Measurements from ENCODE around the gene ZNF687.

ZNF687 gene

DNA sequence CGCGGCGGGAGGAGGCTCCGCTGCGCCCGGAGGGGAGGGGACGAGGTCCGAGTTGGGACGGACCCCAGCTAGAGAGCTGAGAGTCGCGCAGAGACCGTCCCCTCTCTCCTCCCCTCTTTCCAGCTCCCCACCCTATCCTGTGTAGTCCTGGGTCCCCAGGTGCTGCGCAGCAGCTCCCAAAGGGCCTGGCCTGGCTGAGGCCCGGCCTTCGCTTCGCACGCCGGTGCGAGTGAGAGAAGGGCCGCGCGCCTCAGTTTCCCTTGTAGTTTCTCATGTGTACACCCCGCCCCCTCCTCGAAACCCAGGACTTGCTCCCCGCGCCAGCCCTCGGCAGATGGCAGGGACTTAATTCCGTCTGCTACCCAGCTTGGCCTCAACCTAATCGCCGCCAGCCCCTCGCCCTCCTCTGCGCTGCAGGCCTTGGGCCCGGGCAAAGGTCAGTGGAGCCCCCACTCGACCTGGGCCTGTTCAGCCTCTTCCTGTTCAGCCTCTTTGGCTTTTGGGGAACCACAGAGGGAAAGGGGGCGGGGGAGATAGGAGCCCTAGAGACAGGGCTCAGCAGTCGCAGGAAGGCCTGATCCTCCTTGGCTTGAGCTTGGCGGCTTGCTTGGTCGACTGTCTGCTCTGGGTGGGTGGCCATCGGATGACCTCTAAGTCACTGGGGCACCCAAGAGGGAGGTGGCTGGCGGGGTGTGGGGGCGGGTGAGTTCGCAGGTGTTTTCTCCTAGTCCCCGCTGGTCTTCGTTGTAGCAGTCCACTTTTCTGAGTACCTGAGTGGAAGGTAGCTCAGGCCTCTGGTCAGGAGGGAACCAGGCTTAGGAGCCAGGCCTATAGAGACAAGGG, 1.0 kb downstream of the ZNF687 start:
- peak; percentile 66 for DNase-seq

- DNase-seq = no peak
Observed at GRCh38 chr1:151284013-151284577, 2.0 kb downstream of the ZNF687 start.

DNA sequence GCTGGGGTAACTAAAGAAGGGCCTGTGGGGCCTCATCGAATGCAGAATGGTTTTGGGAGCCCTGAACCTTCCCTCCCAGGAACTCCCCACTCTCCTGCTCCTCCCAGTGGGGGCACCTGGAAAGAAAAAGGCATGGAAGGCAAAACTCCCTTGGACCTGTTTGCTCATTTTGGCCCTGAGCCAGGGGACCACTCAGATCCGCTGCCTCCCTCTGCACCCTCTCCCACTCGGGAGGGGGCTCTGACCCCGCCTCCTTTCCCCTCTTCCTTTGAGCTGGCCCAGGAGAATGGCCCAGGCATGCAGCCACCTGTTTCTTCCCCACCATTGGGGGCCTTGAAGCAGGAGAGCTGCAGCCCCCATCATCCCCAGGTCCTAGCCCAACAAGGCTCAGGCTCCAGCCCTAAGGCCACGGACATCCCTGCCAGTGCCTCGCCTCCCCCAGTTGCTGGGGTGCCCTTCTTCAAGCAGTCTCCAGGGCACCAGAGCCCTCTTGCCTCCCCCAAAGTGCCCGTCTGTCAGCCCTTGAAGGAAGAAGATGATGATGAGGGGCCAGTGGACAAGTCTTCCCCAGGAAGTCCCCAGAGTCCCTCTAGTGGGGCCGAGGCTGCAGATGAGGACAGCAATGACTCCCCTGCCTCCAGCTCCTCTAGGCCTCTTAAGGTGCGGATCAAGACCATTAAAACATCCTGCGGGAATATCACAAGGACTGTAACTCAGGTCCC, 4.7 kb downstream of the ZNF687 start:
- no peak for DNase-seq

- no peak for DNase-seq
Observed at GRCh38 chr1:151287341-151287699, 5.2 kb downstream of the ZNF687 start.

DNA sequence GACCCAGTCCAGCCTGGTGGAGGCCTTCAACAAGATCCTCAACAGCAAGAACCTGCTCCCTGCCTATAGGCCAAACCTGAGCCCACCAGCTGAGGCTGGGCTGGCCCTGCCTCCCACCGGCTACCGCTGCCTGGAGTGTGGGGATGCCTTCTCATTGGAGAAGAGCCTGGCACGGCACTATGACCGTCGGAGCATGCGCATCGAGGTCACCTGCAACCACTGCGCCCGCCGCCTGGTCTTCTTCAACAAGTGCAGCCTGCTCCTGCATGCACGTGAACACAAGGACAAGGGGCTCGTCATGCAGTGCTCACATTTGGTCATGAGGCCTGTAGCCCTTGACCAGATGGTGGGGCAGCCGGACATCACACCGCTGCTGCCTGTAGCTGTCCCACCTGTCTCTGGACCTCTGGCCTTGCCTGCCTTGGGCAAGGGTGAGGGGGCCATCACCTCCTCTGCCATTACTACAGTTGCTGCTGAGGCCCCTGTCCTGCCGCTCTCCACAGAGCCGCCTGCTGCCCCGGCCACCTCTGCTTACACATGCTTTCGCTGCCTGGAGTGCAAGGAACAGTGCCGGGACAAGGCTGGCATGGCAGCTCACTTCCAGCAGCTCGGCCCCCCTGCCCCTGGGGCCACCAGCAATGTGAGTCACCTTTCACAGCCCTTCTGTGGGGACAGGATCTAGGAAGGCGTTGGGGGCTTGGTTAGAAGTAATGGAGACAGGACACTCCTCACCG, 5.8 kb downstream of the ZNF687 start:
- DNase-seq = no peak

GRCh38 chr1:151288502-151288901, 6.4 kb downstream of the ZNF687 start:
- DNase-seq = no peak

GRCh38 chr1:151289080-151289935, 7.2 kb downstream of the ZNF687 start:
- no peak for DNase-seq

DNA sequence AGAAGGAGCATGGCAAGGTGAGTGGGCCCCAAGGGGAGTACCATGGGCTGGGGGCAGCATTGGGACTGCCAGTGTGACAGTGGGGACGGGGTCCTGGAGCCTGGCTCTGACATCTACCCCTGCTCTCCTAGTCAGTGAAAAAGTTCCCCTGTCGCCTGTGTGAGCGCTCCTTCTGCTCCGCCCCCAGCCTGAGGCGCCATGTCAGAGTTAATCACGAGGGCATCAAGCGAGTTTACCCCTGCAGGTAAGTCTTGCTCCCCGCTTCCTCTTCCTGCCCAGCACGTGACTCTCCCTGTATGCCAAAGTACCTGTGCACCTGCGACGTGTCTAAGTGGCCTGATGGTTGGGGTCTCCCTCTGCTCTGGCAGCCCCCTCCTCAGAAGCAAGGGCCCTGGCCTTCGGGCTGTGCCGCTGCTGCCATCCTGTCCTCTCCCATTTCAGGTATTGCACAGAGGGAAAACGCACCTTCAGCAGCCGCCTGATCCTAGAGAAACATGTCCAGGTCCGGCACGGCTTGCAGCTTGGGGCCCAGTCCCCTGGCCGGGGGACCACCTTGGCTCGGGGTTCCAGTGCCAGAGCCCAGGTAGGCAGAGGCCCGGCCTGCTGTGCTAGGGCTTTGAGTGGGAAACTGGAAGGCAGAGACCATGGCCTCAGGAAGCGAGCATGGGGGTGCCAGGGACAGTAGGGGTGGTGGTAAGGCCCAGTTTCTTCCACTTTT, 8.1 kb downstream of the ZNF687 start:
- DNase-seq = no peak

DNA sequence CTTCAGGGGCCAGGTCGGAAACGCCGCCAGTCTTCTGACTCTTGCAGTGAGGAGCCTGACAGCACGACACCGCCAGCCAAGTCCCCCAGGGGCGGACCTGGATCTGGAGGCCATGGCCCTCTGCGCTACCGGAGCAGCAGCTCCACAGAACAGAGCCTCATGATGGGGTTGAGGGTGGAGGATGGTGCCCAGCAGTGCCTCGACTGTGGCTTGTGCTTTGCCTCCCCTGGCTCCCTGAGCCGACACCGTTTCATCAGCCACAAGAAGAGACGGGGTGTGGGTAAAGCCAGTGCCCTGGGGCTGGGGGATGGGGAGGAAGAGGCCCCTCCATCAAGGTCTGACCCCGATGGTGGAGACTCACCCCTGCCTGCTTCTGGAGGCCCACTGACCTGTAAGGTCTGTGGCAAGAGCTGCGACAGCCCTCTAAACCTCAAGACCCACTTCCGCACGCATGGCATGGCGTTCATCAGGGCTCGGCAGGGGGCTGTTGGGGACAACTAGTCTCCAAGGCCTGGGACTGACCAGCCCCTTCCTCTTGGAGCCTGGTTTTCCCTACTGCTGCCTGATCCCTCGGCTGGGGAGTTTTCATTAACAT, 8.7 kb downstream of the ZNF687 start:
- DNase-seq = no peak

GRCh38 chr1:151292207-151293030, 10.3 kb downstream of the ZNF687 start:
- DNase-seq = peak; percentile 23

DNA sequence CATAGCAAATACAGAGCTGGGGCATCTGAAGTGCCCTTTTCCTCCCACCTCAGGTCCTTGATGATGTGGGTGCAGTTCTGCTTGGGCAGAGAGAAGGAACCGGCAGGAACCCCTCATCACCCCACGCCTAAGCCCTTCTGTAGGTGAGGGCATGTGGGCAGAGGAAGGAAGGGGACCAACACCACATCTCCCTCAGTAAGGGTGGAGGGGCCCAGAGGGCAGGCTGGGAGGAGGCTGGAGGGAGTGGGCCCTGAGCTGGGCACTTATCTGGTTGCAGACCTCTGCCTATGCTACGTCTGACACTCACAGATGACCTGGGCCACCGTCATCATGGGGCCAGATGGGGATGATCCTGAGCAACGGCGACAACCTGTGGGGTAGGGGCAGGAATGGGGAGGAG, 11.0 kb downstream of the ZNF687 start:
- DNase-seq = no peak

DNA sequence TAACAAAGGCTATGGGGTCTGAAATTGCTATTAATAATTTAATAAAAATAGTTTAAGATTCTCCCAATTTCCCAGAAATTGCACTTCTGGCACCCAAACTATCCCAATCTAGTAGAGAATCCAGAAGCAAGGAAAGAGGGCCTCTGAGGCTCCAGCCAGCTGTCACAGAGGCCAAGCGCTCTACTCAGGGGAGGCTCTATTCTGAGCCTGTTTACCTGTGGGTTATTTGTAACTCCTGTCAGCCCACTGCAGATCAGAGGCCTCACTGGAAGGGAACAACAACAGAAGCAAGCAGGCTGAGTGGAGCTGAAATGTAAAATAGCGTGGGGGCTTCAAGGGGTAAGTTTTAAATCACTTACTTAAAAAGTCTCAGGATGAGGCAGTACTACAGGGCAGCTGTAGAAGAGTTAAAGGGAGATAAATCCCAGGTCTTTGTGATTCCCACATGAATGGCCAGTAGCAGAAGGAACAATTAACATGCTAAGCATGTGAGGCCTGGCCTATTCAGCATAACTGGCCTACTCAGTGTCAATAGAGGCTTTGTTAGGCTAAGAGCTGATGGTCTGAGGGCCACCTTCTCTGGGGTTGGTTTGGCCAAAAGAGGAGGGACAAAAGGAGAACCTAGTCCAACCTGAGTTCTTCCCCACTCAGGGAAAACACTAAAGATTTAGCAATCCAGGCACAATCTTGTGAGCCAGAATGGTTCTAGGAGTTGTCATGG, 12.8 kb downstream of the ZNF687 start:
- DNase-seq = no peak

DNA sequence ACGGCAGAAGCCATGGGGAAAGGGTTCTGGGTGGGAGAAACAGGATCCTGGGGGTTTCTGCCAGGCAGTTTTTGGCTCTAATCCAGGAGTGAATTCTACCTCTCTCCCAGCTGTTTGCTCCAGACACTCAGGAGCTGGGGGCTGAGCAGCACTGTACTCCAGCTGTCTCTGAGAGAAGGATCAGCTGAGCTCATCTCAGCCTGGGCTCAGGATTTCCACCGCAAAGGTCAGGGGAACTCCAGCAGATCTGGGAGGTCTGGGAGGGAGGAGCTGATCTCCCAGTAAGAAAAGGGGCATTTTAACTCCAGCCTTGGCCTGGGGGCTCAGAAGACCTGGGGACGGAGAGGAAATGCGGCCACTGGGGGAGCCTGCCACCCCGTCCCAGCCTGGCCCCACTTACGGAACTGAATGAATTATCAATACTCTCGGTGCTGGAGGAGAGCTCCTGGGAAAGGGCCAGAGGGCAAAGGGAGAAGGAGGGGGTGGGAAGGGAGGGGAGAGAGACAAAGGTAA, 27.8 kb downstream of the ZNF687 start:
- no peak for DNase-seq

DNA sequence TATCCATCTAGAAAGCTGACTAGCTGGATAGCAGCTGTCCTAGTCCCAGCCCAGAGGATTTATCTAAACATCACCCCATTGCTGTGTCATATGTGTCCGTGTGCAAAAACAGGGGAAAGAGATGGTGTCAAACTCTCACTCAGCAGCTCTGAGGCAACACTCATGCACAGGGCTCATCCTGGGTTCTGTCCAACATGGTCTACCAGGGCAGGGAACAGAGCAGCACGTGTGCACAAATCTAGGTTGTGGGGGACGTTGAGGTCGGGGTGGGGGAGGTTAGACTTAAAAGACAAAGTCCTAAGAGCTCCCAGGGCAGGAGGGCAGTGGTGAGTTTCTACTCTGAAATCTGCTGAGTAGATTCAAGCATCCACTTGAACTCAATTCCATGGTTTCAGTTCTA, 28.9 kb downstream of the ZNF687 start:
- no peak for DNase-seq

GRCh38 chr1:151311589-151312331, 29.7 kb downstream of the ZNF687 start:
- DNase-seq = peak; percentile 97

- no peak for DNase-seq
Observed at GRCh38 chr1:151312411-151312810, 30.3 kb downstream of the ZNF687 start.

DNA sequence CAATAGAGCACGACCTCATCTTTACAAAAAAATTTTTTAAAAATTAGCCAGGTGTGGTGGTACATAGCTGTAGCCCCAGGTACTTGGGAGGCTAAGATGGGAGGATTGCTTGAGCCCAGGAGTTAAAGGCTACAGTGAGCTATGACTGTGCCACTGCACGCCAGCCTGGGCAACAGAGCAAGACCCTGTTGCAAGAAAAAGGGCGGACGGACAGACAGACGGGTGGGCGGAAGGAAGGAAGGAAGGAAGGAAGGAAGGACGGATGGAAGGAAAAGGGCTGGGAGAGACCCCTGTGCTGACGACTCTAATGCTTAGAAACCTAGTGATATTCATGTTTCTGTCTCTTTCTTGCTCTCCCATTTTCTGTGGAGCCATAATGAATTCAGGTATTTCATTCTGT, 30.7 kb downstream of the ZNF687 start:
- no peak for DNase-seq

- no peak for DNase-seq
Observed at GRCh38 chr1:151313501-151313900, 31.4 kb downstream of the ZNF687 start.
